ENCODE data around the gene NCAPG.

NCAPG gene

GRCh38 chr4:17875402-17876070 lies 64.8 kb downstream of the NCAPG start:
- DNase-seq (ENCODE audit: low spot score) = no peak

GRCh38 chr4:17876943-17877342 lies 66.2 kb downstream of the NCAPG start:
- DNase-seq (ENCODE audit: low spot score) = no peak

- DNase-seq (ENCODE audit: low spot score) = no peak
Measured at GRCh38 chr4:17877661-17878060, 66.9 kb downstream of the NCAPG start.

- DNase-seq (ENCODE audit: low spot score) = no peak
Measured at GRCh38 chr4:17884063-17884462, 73.3 kb downstream of the NCAPG start.

GRCh38 chr4:17884511-17884910 lies 73.7 kb downstream of the NCAPG start:
- DNase-seq (ENCODE audit: low spot score) = no peak

GRCh38 chr4:17889692-17890091 lies 78.9 kb downstream of the NCAPG start:
- DNase-seq (ENCODE audit: low spot score) = no peak

GRCh38 chr4:17894421-17894820 lies 83.6 kb downstream of the NCAPG start:
- no peak for DNase-seq (ENCODE audit: low spot score)

All from D341Med (cell line).